CD14-positive monocyte (primary cell): ENCODE results near the gene EIPR1. TPM values are rescaled to one million over a fixed set of nuclear protein-coding genes. Genes with fewer than 3 reads are reported as not detected.

Experiments used
- DNase-seq, 3 donors: peaks; one replicate each; pipeline ENCODE4 v3.0.0-alpha.2; 2011 to 2022
- H2AFZ ChIP-seq: 2 replicates; pipeline ENCODE4 v1.6.0; 2012; ENCODE audit warnings: mild to moderate bottlenecking, low read depth, low read length, inconsistent platforms; ENCODE audit not compliant: insufficient read depth, poor library complexity, severe bottlenecking
- H3K27ac ChIP-seq, 2 donors: 1 replicate in 1 of 2; 2 replicates in 1 of 2; pipeline ENCODE4 v1.5.1; 2012 to 2013; ENCODE audit warnings: low read length in 2 of 2, control low read depth in 1 of 2, inconsistent platforms in 1 of 2, low read depth in 1 of 2, mild to moderate bottlenecking in 1 of 2
- H3K27me3 ChIP-seq, 2 donors: one replicate each; pipeline versions ENCODE4 v1.6.0 to v1.6.1; 2011 to 2013; ENCODE audit warnings: low read length in 2 of 2; ENCODE audit not compliant: control insufficient read depth in 2 of 2, insufficient read depth in 2 of 2
- H3K36me3 ChIP-seq, 2 donors: replicated peaks in 1 of 2; 1 replicate in 1 of 2; 2 replicates in 1 of 2; pipeline versions ENCODE4 v1.5.1 to v1.6.1; 2012 to 2013; ENCODE audit warnings: low read length in 2 of 2, control low read depth in 1 of 2, inconsistent platforms in 1 of 2, mild to moderate bottlenecking in 1 of 2; ENCODE audit not compliant: insufficient read depth in 2 of 2, control insufficient read depth in 1 of 2
- H3K4me1 ChIP-seq, 2 donors: 1 replicate in 1 of 2; 2 replicates in 1 of 2; pipeline versions ENCODE4 v1.5.1 to v1.6.1; 2012 to 2013; ENCODE audit warnings: low read length in 2 of 2, control low read depth in 1 of 2, inconsistent platforms in 1 of 2, mild to moderate bottlenecking in 1 of 2, moderate library complexity in 1 of 2; ENCODE audit not compliant: insufficient read depth in 2 of 2, control insufficient read depth in 1 of 2
- H3K4me2 ChIP-seq: replicated peaks from 2 replicates; pipeline ENCODE3; 2012; ENCODE audit warnings: low read length, moderate library complexity, mild to moderate bottlenecking; ENCODE audit not compliant: poor library complexity, severe bottlenecking; ENCODE audit errors: extremely low read depth
- H3K4me3 ChIP-seq, 3 experiments: fragments of 200-600 bp in 1 of 3; sonication (generic) in 1 of 3; replicated peaks in 1 of 3; 1 replicate in 2 of 3; 2 replicates in 1 of 3; pipeline ENCODE4 v1.5.1; 2011 to 2013; ENCODE audit warnings: low read length in 3 of 3, mild to moderate bottlenecking in 3 of 3, control low read depth in 2 of 3, low read depth in 2 of 3, inconsistent platforms in 1 of 3, moderate library complexity in 1 of 3
- H3K79me2 ChIP-seq: 2 replicates; pipeline ENCODE4 v1.6.0; 2012; ENCODE audit warnings: mild to moderate bottlenecking, control low read depth, inconsistent platforms, low read length, moderate library complexity; ENCODE audit not compliant: insufficient read depth
- H3K9ac ChIP-seq: 2 replicates; pipeline ENCODE4 v1.6.0; 2017; ENCODE audit warnings: low read length, mild to moderate bottlenecking; ENCODE audit not compliant: insufficient read depth, poor library complexity, severe bottlenecking
- H3K9me3 ChIP-seq, 2 donors: replicated peaks in 1 of 2; 1 replicate in 1 of 2; 2 replicates in 1 of 2; pipeline versions ENCODE4 v1.5.1 to v1.6.1; 2012 to 2013; ENCODE audit warnings: low read length in 2 of 2, control low read depth in 1 of 2; ENCODE audit not compliant: control insufficient read depth in 1 of 2, insufficient read depth in 1 of 2
- H4K20me1 ChIP-seq: 2 replicates; pipeline ENCODE4 v1.6.0; 2012; ENCODE audit warnings: mild to moderate bottlenecking, low read length, control low read depth, moderate library complexity; ENCODE audit not compliant: insufficient read depth
- H3K27ac Mint-ChIP-seq, 7 donors: one replicate each; pipeline ENCODE4 v1.8.0; 2020; ENCODE audit warnings: mild to moderate bottlenecking in 7 of 7, mixed read lengths in 7 of 7, moderate library complexity in 6 of 7, inconsistent platforms in 2 of 7
- H3K27me3 Mint-ChIP-seq, 3 donors: one replicate each; pipeline ENCODE4 v1.8.0; 2021 to 2022; ENCODE audit warnings: low read depth in 3 of 3, mild to moderate bottlenecking in 3 of 3, mixed read lengths in 3 of 3, moderate library complexity in 3 of 3, inconsistent platforms in 1 of 3
- H3K36me3 Mint-ChIP-seq, 2 donors: one replicate each; pipeline ENCODE4 v1.8.0; 2020; ENCODE audit warnings: mixed read lengths in 2 of 2, inconsistent platforms in 1 of 2, mild to moderate bottlenecking in 1 of 2
- H3K4me1 Mint-ChIP-seq: one replicate; pipeline ENCODE4 v1.8.0; 2020; ENCODE audit warnings: mild to moderate bottlenecking, mixed read lengths
- H3K4me3 Mint-ChIP-seq, 2 donors: one replicate each; pipeline ENCODE4 v1.8.0; 2020; ENCODE audit warnings: mild to moderate bottlenecking in 2 of 2, mixed read lengths in 2 of 2, moderate library complexity in 1 of 2
- H3K9me3 Mint-ChIP-seq, 7 donors: one replicate each; pipeline ENCODE4 v1.8.0; 2020 to 2022; ENCODE audit warnings: mixed read lengths in 7 of 7, mild to moderate bottlenecking in 6 of 7, moderate library complexity in 6 of 7, inconsistent platforms in 2 of 7
- CTCF ChIP-seq: fragments of 200-600 bp; IDR thresholded peaks from one replicate; pipeline ENCODE4 v1.8.0; 2022; ENCODE audit warnings: antibody characterized with exemption, mild to moderate bottlenecking
- WGBS: methylation state at CpG from one replicate; pipeline ENCODE4 v1.1.5; 2013; ENCODE audit warnings: missing lambda C conversion rate; ENCODE audit not compliant: insufficient coverage; 5-methylcytosine and 5-hydroxymethylcytosine counted together
- intact Hi-C, 2 donors: fragments of 100-400 bp; cut with micrococcal nuclease; formaldehyde crosslinking; loops; one replicate each; pipeline versions ENCODE4 v1.15.0 to v1.15.1; 2023
- polyA plus RNA-seq, 3 donors: library from polyadenylated mRNA; depleted of rRNA in 1 of 3; unstranded in 2 of 3; stranded (reverse) in 1 of 3; fragments of 300-500 nt in 2 of 3; fragments of >200 nt in 1 of 3; fragmentation: Illumina TruSeq in 2 of 3; gene quantifications; 1 replicate in 2 of 3; 2 replicates in 1 of 3; pipeline ENCODE4 v1.2.3, GENCODE V29; 2012 to 2021

Gene EIPR1
- polyA plus RNA-seq, 3 donors = 19.0 to 22.4 (median 20.8) TPM

DNA sequence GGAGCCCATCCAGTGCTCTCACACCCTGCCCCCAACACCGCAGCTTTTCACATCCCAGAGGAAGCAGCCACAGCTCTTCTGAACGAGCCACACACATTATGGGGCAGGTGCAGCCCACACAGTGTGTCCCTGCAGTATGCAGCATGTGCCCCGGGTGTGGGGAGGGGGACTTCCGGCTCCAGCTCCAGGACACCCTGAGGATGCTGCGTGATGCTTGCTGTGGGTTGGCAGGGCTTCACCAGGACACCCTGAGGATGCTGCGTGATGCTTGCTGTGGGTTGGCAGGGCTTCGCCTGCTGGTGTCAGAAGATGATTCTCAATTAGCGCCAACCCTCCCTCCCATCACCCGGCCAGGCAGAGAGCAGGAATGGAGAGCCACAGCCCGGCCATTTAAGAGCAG is 193.9 kb downstream of the EIPR1 start:
- no peak for DNase-seq
- Mint-ChIP-seq H3K27me3 (peaks cover 0 to 3% (median 0%) of the 10 kb centered on the region in 3 donors), H3K27ac (no peak overlapping the region), H3K36me3 (peaks cover 24 to 39% of the 10 kb centered on the region in 2 donors), H3K4me3 (no peak overlapping the region), H3K9me3 (peaks cover 0 to 21% (median 9%) of the 10 kb centered on the region in 7 donors), H3K4me1 (no peaks in the 10 kb centered on the region)
- peaks cover 6 to 20% of the 10 kb centered on the region in 2 donors for H3K9me3 ChIP-seq
- no peaks in the 10 kb centered on the region for H3K4me1 ChIP-seq
- no peak overlapping the region for H3K4me2 ChIP-seq
- peaks cover 4 to 8% of the 10 kb centered on the region in 2 donors for H3K36me3 ChIP-seq
- H2AFZ ChIP-seq = no peak overlapping the region
- 97% methylated on average over 10 of the region's 10 CpGs for WGBS
- no peak for TF ChIP-seq CTCF
- H3K27me3 ChIP-seq = no peaks in the 10 kb centered on the region
- H3K4me3 ChIP-seq = no peak overlapping the region
- no peak overlapping the region for H3K27ac ChIP-seq
- H3K9ac ChIP-seq = no peak overlapping the region
- H4K20me1 ChIP-seq = no peaks in the 10 kb centered on the region
- intact Hi-C loops = no loop called here
- H3K79me2 ChIP-seq = no peaks in the 10 kb centered on the region

DNA sequence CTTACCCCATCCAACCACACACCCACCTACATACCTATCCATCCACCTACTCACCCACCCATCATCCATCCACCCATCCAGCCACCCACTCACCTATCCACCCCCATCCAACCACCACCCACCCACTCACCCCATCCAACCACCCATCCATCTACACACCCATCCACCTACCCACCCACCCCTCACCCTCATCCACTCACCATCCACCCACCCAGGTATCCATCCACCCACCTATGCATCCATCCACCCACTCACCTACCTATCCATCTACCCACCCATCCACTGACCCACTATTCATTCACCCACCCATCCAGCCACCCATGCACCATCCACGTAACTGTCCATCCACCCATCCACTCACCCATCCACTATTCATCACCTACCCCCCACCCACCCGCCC is 194.8 kb downstream of the EIPR1 start:
- no peaks in the 10 kb centered on the region for H3K27me3 ChIP-seq
- H3K4me1 ChIP-seq = no peaks in the 10 kb centered on the region
- H3K27ac ChIP-seq = no peak overlapping the region
- no peak overlapping the region for H3K4me3 ChIP-seq
- no peak overlapping the region for H2AFZ ChIP-seq
- Mint-ChIP-seq H3K9me3 (peaks cover 0 to 21% (median 9%) of the 10 kb centered on the region in 7 donors), H3K4me1 (no peaks in the 10 kb centered on the region), H3K27ac (no peak overlapping the region), H3K27me3 (no peaks in the 10 kb centered on the region), H3K36me3 (peaks cover 23 to 32% of the 10 kb centered on the region in 2 donors), H3K4me3 (no peak overlapping the region)
- H3K36me3 ChIP-seq = peaks cover 0 to 5% of the 10 kb centered on the region in 2 donors
- H3K9ac ChIP-seq = no peak overlapping the region
- no CpG with 5 or more reads among the region's 2 CpGs for WGBS
- intact Hi-C loops = no loop called here
- H3K79me2 ChIP-seq = no peaks in the 10 kb centered on the region
- DNase-seq = no peak
- no peak for TF ChIP-seq CTCF
- H3K4me2 ChIP-seq = no peak overlapping the region
- H4K20me1 ChIP-seq = no peaks in the 10 kb centered on the region
- peaks cover 6 to 20% of the 10 kb centered on the region in 2 donors for H3K9me3 ChIP-seq
